ENCODE data around the gene EPHX1. TPM values are rescaled to one million over a fixed set of nuclear protein-coding genes. Genes with fewer than 3 reads are reported as not detected.
A peak's percentile ranks its signal among the peaks of the same experiment; 100 is the strongest.

EPHX1 gene
- total and polyA plus RNA-seq, 9 donors, result 213 to 566 (median 302) TPM

- 22 to 29% (median 25%) methylated on average over 12 of the region's 12 CpGs for WGBS, 3 donors
- DNase-seq, result peak in 2 of 5 donors; percentile 48 to 57
Observed at GRCh38 chr1:225819346-225820192, 9.6 kb downstream of the EPHX1 start.

DNA sequence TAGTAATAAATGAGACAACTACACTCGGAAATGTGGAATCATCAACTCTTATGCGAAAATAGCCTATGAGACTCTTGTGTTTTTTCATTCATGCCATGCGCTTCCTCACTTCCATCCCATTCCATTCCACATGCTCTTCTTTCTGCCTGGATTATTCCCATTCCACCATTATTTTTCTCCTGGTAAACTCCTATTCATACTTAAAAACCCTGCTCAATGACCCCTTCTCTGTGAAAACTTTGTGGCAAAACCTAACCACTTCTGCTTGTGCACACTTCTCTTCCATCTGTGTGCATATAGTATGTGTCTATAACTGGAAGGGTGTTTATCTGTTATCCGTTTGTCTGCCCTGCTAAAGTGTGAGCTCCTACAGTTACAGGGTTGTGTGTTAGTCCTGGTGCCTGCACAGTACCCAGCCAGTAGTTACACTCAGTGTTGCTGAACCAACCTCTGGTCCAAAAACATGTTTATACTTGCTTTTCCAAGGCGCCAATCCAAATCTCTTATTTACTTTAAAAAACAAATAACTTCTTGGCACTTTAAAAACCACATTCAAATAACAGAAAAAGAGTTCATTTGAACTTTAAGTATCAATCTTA, 10.7 kb downstream of the EPHX1 start:
- no peaks in the 10 kb centered on the region for H3K36me3 ChIP-seq
- H3K4me1 ChIP-seq (ENCODE audit: insufficient read depth), result peaks cover 72% of the 10 kb centered on the region
- WGBS, 3 donors, result 48 to 64% (median 56%) methylated on average over 5 of the region's 5 CpGs
- DNase-seq, result no peak
- peak overlapping the region in 1 of 2 donors; percentile 89 for H3K27ac ChIP-seq
- no peak overlapping the region for H3K4me3 ChIP-seq
- H3K27me3 ChIP-seq, result no peaks in the 10 kb centered on the region
- TF ChIP-seq POLR2A (IDR thresholded peaks at IDR 0.05), result no peak
- TF ChIP-seq EP300 (IDR thresholded peaks at IDR 0.05), result no peak
- TF ChIP-seq, protein P1, sequence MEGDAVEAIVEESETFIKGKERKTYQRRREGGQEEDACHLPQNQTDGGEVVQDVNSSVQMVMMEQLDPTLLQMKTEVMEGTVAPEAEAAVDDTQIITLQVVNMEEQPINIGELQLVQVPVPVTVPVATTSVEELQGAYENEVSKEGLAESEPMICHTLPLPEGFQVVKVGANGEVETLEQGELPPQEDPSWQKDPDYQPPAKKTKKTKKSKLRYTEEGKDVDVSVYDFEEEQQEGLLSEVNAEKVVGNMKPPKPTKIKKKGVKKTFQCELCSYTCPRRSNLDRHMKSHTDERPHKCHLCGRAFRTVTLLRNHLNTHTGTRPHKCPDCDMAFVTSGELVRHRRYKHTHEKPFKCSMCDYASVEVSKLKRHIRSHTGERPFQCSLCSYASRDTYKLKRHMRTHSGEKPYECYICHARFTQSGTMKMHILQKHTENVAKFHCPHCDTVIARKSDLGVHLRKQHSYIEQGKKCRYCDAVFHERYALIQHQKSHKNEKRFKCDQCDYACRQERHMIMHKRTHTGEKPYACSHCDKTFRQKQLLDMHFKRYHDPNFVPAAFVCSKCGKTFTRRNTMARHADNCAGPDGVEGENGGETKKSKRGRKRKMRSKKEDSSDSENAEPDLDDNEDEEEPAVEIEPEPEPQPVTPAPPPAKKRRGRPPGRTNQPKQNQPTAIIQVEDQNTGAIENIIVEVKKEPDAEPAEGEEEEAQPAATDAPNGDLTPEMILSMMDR (IDR thresholded peaks at IDR 0.05), result no peak
- intact Hi-C loops (cut with DNase I), result loop anchor here in 1 of 4 donors (5.0 kb wide), 1 partner anchor 1197 kb away; no protein-coding TSS in a partner anchor
- no peaks in the 10 kb centered on the region for H3K9me3 ChIP-seq

More at GRCh38 chr1:225819346-225820192, 9.6 kb downstream of the EPHX1 start:
- intact Hi-C loops (cut with DNase I), result loop anchor here in 1 of 4 donors (5.0 kb wide), 1 partner anchor 1198 kb away; no protein-coding TSS in a partner anchor
- TF ChIP-seq EP300 (IDR thresholded peaks at IDR 0.05) (no peak), POLR2A (IDR thresholded peaks at IDR 0.05) (no peak)
- TF ChIP-seq, protein P1 (IDR thresholded peaks at IDR 0.05), result no peak
- Histone ChIP-seq H3K27me3 (no peaks in the 10 kb centered on the region), H3K36me3 (no peaks in the 10 kb centered on the region), H3K9me3 (no peaks in the 10 kb centered on the region), H3K4me1 (ENCODE audit: insufficient read depth) (peaks cover 72% of the 10 kb centered on the region), H3K27ac (peak overlapping the region; percentile 34 to 89), H3K4me3 (no peak overlapping the region)

DNA sequence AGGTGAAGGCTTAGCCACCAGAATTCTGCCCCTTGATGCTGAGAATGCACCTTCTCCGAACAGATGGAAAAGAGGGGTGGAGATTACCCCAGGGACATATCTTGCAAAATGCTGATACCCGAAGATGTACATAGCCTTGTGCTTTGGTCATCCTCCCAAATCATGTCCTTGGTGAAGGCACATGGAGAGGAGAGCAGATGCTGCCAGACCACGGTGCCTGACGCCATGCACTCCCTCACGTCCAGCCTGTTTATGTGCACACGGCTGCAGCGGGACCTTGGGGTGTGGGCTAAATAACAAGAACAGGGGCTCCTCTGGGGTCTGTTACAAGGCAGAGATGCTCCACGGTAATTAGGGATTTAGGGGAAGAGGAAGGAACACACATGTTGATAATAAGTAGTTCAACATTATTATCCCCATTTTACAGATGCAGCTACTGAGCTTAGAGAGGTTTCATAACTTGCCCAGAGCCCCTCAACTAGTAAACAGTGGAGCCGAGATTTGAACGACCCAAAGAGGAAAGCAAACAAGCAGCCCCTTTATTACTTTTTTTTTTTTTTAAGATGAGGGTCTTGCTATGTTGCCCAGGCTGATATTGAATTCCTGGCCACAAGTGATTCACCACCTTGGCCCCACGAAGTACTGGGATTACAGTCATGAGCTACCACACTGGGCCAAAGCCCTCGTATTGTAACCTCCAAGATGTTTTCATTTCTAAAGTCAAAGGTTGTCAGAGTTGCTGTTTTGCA, 12.9 kb downstream of the EPHX1 start:
- Histone ChIP-seq H3K4me3 (no peak overlapping the region), H3K4me1 (ENCODE audit: insufficient read depth) (peaks cover 65% of the 10 kb centered on the region), H3K9me3 (no peaks in the 10 kb centered on the region), H3K27me3 (no peaks in the 10 kb centered on the region), H3K36me3 (no peaks in the 10 kb centered on the region), H3K27ac (peak overlapping the region; percentile 54 to 89)
- intact Hi-C loops (cut with DNase I), result loop anchor here in 1 of 4 donors (5.0 kb wide), 1 partner anchor 1194 kb away; no protein-coding TSS in a partner anchor
- WGBS, 3 donors, result 17 to 33% (median 28%) methylated on average over 12 of the region's 12 CpGs
- TF ChIP-seq POLR2A (IDR thresholded peaks at IDR 0.05) (no peak), EP300 (IDR thresholded peaks at IDR 0.05) (no peak)
- TF ChIP-seq, protein P1 (IDR thresholded peaks at IDR 0.05), result no peak
- peak in 4 of 5 donors; percentile 37 to 71 (median 56) for DNase-seq

DNA sequence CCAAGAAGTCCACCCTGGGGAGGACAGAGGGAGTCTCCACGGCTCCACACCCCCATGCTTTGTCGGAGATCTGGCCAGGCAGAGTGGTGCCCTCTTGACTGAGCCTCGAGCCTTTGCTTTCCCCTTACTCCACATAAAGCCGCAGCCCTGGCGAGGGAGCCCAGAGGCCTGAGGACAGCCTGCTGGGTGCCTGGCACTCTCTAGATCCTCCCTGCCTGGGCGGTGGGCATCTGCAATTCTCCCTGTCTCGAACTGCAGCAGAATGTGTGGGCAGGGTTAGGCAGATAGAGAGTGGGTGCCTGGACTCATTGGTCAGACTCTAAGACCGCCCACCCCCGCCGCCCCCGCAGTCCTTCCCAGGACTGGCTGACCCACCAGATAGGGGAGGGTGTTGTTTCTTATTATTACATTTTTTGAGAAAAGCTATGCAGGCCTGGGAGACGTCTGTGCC, 13.9 kb downstream of the EPHX1 start:
- intact Hi-C loops (cut with DNase I), result loop anchor here in 1 of 4 donors (5.0 kb wide), 1 partner anchor 1193 kb away; no protein-coding TSS in a partner anchor
- peaks cover 58% of the 10 kb centered on the region for H3K4me1 ChIP-seq (ENCODE audit: insufficient read depth)
- TF ChIP-seq EP300 (IDR thresholded peaks at IDR 0.05), result no peak
- no peak for TF ChIP-seq POLR2A (IDR thresholded peaks at IDR 0.05)
- TF ChIP-seq, protein P1 (IDR thresholded peaks at IDR 0.05), result no peak
- peak in 4 of 5 donors; percentile 56 to 82 (median 70) for DNase-seq
- no peaks in the 10 kb centered on the region for H3K27me3 ChIP-seq
- H3K27ac ChIP-seq, result peak overlapping the region; percentile 60 to 89
- H3K9me3 ChIP-seq, result no peaks in the 10 kb centered on the region
- no peak overlapping the region for H3K4me3 ChIP-seq
- 14 to 29% (median 17%) methylated on average over 12 of the region's 12 CpGs for WGBS, 3 donors
- no peaks in the 10 kb centered on the region for H3K36me3 ChIP-seq

Data from ovary (tissue), 9 donors.